CD14-positive monocyte (primary cell): ENCODE data around the gene SLC25A22. TPM values are rescaled to one million over a fixed set of nuclear protein-coding genes. Genes with fewer than 3 reads are reported as not detected.
A peak's percentile ranks its signal among the peaks of the same experiment; 100 is the strongest.

ENCODE experiments used
- DNase-seq, 3 donors: peaks; one replicate each; pipeline ENCODE4 v3.0.0-alpha.2; 2011 to 2022
- H2AFZ ChIP-seq: 2 replicates; pipeline ENCODE4 v1.6.0; 2012; ENCODE audit warnings: mild to moderate bottlenecking, low read depth, low read length, inconsistent platforms; ENCODE audit not compliant: insufficient read depth, poor library complexity, severe bottlenecking
- H3K27ac ChIP-seq, 2 donors: 1 replicate in 1 of 2; 2 replicates in 1 of 2; pipeline ENCODE4 v1.5.1; 2012 to 2013; ENCODE audit warnings: low read length in 2 of 2, control low read depth in 1 of 2, inconsistent platforms in 1 of 2, low read depth in 1 of 2, mild to moderate bottlenecking in 1 of 2
- H3K27me3 ChIP-seq, 2 donors: one replicate each; pipeline versions ENCODE4 v1.6.0 to v1.6.1; 2011 to 2013; ENCODE audit warnings: low read length in 2 of 2; ENCODE audit not compliant: control insufficient read depth in 2 of 2, insufficient read depth in 2 of 2
- H3K36me3 ChIP-seq, 2 donors: replicated peaks in 1 of 2; 1 replicate in 1 of 2; 2 replicates in 1 of 2; pipeline versions ENCODE4 v1.5.1 to v1.6.1; 2012 to 2013; ENCODE audit warnings: low read length in 2 of 2, control low read depth in 1 of 2, inconsistent platforms in 1 of 2, mild to moderate bottlenecking in 1 of 2; ENCODE audit not compliant: insufficient read depth in 2 of 2, control insufficient read depth in 1 of 2
- H3K4me1 ChIP-seq, 2 donors: 1 replicate in 1 of 2; 2 replicates in 1 of 2; pipeline versions ENCODE4 v1.5.1 to v1.6.1; 2012 to 2013; ENCODE audit warnings: low read length in 2 of 2, control low read depth in 1 of 2, inconsistent platforms in 1 of 2, mild to moderate bottlenecking in 1 of 2, moderate library complexity in 1 of 2; ENCODE audit not compliant: insufficient read depth in 2 of 2, control insufficient read depth in 1 of 2
- H3K4me2 ChIP-seq: replicated peaks from 2 replicates; pipeline ENCODE3; 2012; ENCODE audit warnings: low read length, moderate library complexity, mild to moderate bottlenecking; ENCODE audit not compliant: poor library complexity, severe bottlenecking; ENCODE audit errors: extremely low read depth
- H3K4me3 ChIP-seq, 3 experiments: fragments of 200-600 bp in 1 of 3; sonication (generic) in 1 of 3; replicated peaks in 1 of 3; 1 replicate in 2 of 3; 2 replicates in 1 of 3; pipeline ENCODE4 v1.5.1; 2011 to 2013; ENCODE audit warnings: low read length in 3 of 3, mild to moderate bottlenecking in 3 of 3, control low read depth in 2 of 3, low read depth in 2 of 3, inconsistent platforms in 1 of 3, moderate library complexity in 1 of 3
- H3K79me2 ChIP-seq: 2 replicates; pipeline ENCODE4 v1.6.0; 2012; ENCODE audit warnings: mild to moderate bottlenecking, control low read depth, inconsistent platforms, low read length, moderate library complexity; ENCODE audit not compliant: insufficient read depth
- H3K9ac ChIP-seq: 2 replicates; pipeline ENCODE4 v1.6.0; 2017; ENCODE audit warnings: low read length, mild to moderate bottlenecking; ENCODE audit not compliant: insufficient read depth, poor library complexity, severe bottlenecking
- H3K9me3 ChIP-seq, 2 donors: replicated peaks in 1 of 2; 1 replicate in 1 of 2; 2 replicates in 1 of 2; pipeline versions ENCODE4 v1.5.1 to v1.6.1; 2012 to 2013; ENCODE audit warnings: low read length in 2 of 2, control low read depth in 1 of 2; ENCODE audit not compliant: control insufficient read depth in 1 of 2, insufficient read depth in 1 of 2
- H4K20me1 ChIP-seq: 2 replicates; pipeline ENCODE4 v1.6.0; 2012; ENCODE audit warnings: mild to moderate bottlenecking, low read length, control low read depth, moderate library complexity; ENCODE audit not compliant: insufficient read depth
- H3K27ac Mint-ChIP-seq, 7 donors: one replicate each; pipeline ENCODE4 v1.8.0; 2020; ENCODE audit warnings: mild to moderate bottlenecking in 7 of 7, mixed read lengths in 7 of 7, moderate library complexity in 6 of 7, inconsistent platforms in 2 of 7
- H3K27me3 Mint-ChIP-seq, 3 donors: one replicate each; pipeline ENCODE4 v1.8.0; 2021 to 2022; ENCODE audit warnings: low read depth in 3 of 3, mild to moderate bottlenecking in 3 of 3, mixed read lengths in 3 of 3, moderate library complexity in 3 of 3, inconsistent platforms in 1 of 3
- H3K36me3 Mint-ChIP-seq, 2 donors: one replicate each; pipeline ENCODE4 v1.8.0; 2020; ENCODE audit warnings: mixed read lengths in 2 of 2, inconsistent platforms in 1 of 2, mild to moderate bottlenecking in 1 of 2
- H3K4me1 Mint-ChIP-seq: one replicate; pipeline ENCODE4 v1.8.0; 2020; ENCODE audit warnings: mild to moderate bottlenecking, mixed read lengths
- H3K4me3 Mint-ChIP-seq, 2 donors: one replicate each; pipeline ENCODE4 v1.8.0; 2020; ENCODE audit warnings: mild to moderate bottlenecking in 2 of 2, mixed read lengths in 2 of 2, moderate library complexity in 1 of 2
- H3K9me3 Mint-ChIP-seq, 7 donors: one replicate each; pipeline ENCODE4 v1.8.0; 2020 to 2022; ENCODE audit warnings: mixed read lengths in 7 of 7, mild to moderate bottlenecking in 6 of 7, moderate library complexity in 6 of 7, inconsistent platforms in 2 of 7
- CTCF ChIP-seq: fragments of 200-600 bp; IDR thresholded peaks from one replicate; pipeline ENCODE4 v1.8.0; 2022; ENCODE audit warnings: antibody characterized with exemption, mild to moderate bottlenecking
- WGBS: methylation state at CpG from one replicate; pipeline ENCODE4 v1.1.5; 2013; ENCODE audit warnings: missing lambda C conversion rate; ENCODE audit not compliant: insufficient coverage; 5-methylcytosine and 5-hydroxymethylcytosine counted together
- intact Hi-C, 2 donors: fragments of 100-400 bp; cut with micrococcal nuclease; formaldehyde crosslinking; loops; one replicate each; pipeline versions ENCODE4 v1.15.0 to v1.15.1; 2023
- polyA plus RNA-seq, 3 donors: library from polyadenylated mRNA; depleted of rRNA in 1 of 3; unstranded in 2 of 3; stranded (reverse) in 1 of 3; fragments of 300-500 nt in 2 of 3; fragments of >200 nt in 1 of 3; fragmentation: Illumina TruSeq in 2 of 3; gene quantifications; 1 replicate in 2 of 3; 2 replicates in 1 of 3; pipeline ENCODE4 v1.2.3, GENCODE V29; 2012 to 2021

SLC25A22 gene
- polyA plus RNA-seq, 3 donors, result 4.4 to 20.9 (median 5.6) TPM

- peaks cover 99% of the 10 kb centered on the region for H4K20me1 ChIP-seq
- no peaks in the 10 kb centered on the region for H3K4me1 ChIP-seq
- peaks cover 0 to 3% (median 0%) of the 10 kb centered on the region in 7 donors for H3K9me3 Mint-ChIP-seq
- no peak overlapping the region for H2AFZ ChIP-seq
- H3K4me3 ChIP-seq, result no peak overlapping the region
- H3K36me3 ChIP-seq, result peaks cover 68 to 97% of the 10 kb centered on the region in 2 donors
- peak overlapping the region; percentile 1 to 53 for H3K27ac ChIP-seq
- H3K79me2 ChIP-seq, result peaks cover 33% of the 10 kb centered on the region
- H3K4me3 Mint-ChIP-seq, result no peak overlapping the region
- intact Hi-C loops, result no loop called here
- H3K36me3 Mint-ChIP-seq, result peaks cover 66 to 82% of the 10 kb centered on the region in 2 donors
- peak overlapping the region in 5 of 7 donors; percentile 49 to 80 (median 55) for H3K27ac Mint-ChIP-seq
- peak; percentile 39 for TF ChIP-seq CTCF
- WGBS, result 13% methylated on average over 5 of the region's 10 CpGs
- H3K27me3 Mint-ChIP-seq, result no peaks in the 10 kb centered on the region
- peak in 2 of 3 donors; percentile 30 to 33 for DNase-seq
- H3K27me3 ChIP-seq, result no peaks in the 10 kb centered on the region
- H3K9ac ChIP-seq, result no peak overlapping the region
- no peak overlapping the region for H3K4me2 ChIP-seq
- no peaks in the 10 kb centered on the region for H3K9me3 ChIP-seq
- H3K4me1 Mint-ChIP-seq, result peaks cover 9% of the 10 kb centered on the region
Measured at GRCh38 chr11:762421-763072, 35.5 kb downstream of the SLC25A22 start.

GRCh38 chr11:761526-762108 lies 36.5 kb downstream of the SLC25A22 start:
- Mint-ChIP-seq H3K9me3 (peaks cover 0 to 3% (median 0%) of the 10 kb centered on the region in 7 donors), H3K4me3 (no peak overlapping the region), H3K36me3 (peaks cover 73 to 91% of the 10 kb centered on the region in 2 donors), H3K4me1 (peaks cover 6% of the 10 kb centered on the region), H3K27me3 (no peaks in the 10 kb centered on the region), H3K27ac (peak overlapping the region in 4 of 7 donors; percentile 13 to 61 (median 51))
- WGBS, result 100% methylated on average over 2 of the region's 8 CpGs
- Histone ChIP-seq H4K20me1 (peaks cover 99% of the 10 kb centered on the region), H2AFZ (no peak overlapping the region), H3K27me3 (no peaks in the 10 kb centered on the region), H3K79me2 (peaks cover 42% of the 10 kb centered on the region), H3K4me1 (no peaks in the 10 kb centered on the region), H3K9ac (no peak overlapping the region), H3K4me3 (no peak overlapping the region), H3K36me3 (peaks cover 77 to 97% of the 10 kb centered on the region in 2 donors), H3K9me3 (no peaks in the 10 kb centered on the region), H3K27ac (peak overlapping the region in 1 of 2 donors; percentile 20), H3K4me2 (no peak overlapping the region)
- no peak for TF ChIP-seq CTCF
- intact Hi-C loops, result no loop called here
- no peak for DNase-seq
